ENCODE data around the gene SLC6A5.
A peak's percentile ranks its signal among the peaks of the same experiment; 100 is the strongest.

Gene SLC6A5

GRCh38 chr11:20661445-20661844 lies 62.0 kb downstream of the SLC6A5 start:
- H3K4me3 ChIP-seq (ENCODE audit: severe bottlenecking) = no peak overlapping the region
- H3K9me3 ChIP-seq (ENCODE audit: severe bottlenecking) = no peaks in the 10 kb centered on the region
- TF ChIP-seq, protein P1, sequence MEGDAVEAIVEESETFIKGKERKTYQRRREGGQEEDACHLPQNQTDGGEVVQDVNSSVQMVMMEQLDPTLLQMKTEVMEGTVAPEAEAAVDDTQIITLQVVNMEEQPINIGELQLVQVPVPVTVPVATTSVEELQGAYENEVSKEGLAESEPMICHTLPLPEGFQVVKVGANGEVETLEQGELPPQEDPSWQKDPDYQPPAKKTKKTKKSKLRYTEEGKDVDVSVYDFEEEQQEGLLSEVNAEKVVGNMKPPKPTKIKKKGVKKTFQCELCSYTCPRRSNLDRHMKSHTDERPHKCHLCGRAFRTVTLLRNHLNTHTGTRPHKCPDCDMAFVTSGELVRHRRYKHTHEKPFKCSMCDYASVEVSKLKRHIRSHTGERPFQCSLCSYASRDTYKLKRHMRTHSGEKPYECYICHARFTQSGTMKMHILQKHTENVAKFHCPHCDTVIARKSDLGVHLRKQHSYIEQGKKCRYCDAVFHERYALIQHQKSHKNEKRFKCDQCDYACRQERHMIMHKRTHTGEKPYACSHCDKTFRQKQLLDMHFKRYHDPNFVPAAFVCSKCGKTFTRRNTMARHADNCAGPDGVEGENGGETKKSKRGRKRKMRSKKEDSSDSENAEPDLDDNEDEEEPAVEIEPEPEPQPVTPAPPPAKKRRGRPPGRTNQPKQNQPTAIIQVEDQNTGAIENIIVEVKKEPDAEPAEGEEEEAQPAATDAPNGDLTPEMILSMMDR (IDR thresholded peaks at IDR 0.05; ENCODE audit: poor library complexity, severe bottlenecking) = no peak
- H3K36me3 ChIP-seq (ENCODE audit: low read depth) = no peaks in the 10 kb centered on the region
- H3K27ac ChIP-seq (ENCODE audit: poor library complexity, severe bottlenecking) = no peak overlapping the region
- H3K27me3 ChIP-seq (ENCODE audit: insufficient read depth, poor library complexity, severe bottlenecking) = peaks cover 17% of the 10 kb centered on the region
- DNase-seq (ENCODE audit: low spot score) (no peak), ATAC-seq (ENCODE audit: low read depth) (no peak)
- no peaks in the 10 kb centered on the region for H3K4me1 ChIP-seq (ENCODE audit: insufficient read depth, poor library complexity, severe bottlenecking)

GRCh38 chr11:20661850-20662249 lies 62.4 kb downstream of the SLC6A5 start:
- H3K4me3 ChIP-seq (ENCODE audit: severe bottlenecking) = no peak overlapping the region
- H3K9me3 ChIP-seq (ENCODE audit: severe bottlenecking) = no peaks in the 10 kb centered on the region

GRCh38 chr11:20668131-20668809 lies 68.9 kb downstream of the SLC6A5 start:
- ATAC-seq (ENCODE audit: low read depth) (no peak), DNase-seq (ENCODE audit: low spot score) (no peak)
- H3K4me1 ChIP-seq (ENCODE audit: insufficient read depth, poor library complexity, severe bottlenecking) = no peaks in the 10 kb centered on the region
- H3K36me3 ChIP-seq (ENCODE audit: low read depth) = no peaks in the 10 kb centered on the region
- no peak overlapping the region for H3K4me3 ChIP-seq (ENCODE audit: severe bottlenecking)
- H3K9me3 ChIP-seq (ENCODE audit: severe bottlenecking) = no peaks in the 10 kb centered on the region
- peaks cover 70% of the 10 kb centered on the region for H3K27me3 ChIP-seq (ENCODE audit: insufficient read depth, poor library complexity, severe bottlenecking)
- H3K27ac ChIP-seq (ENCODE audit: poor library complexity, severe bottlenecking) = no peak overlapping the region
- TF ChIP-seq, protein P1 (IDR thresholded peaks at IDR 0.05; ENCODE audit: poor library complexity, severe bottlenecking) = no peak

More at GRCh38 chr11:20661850-20662249, 62.4 kb downstream of the SLC6A5 start:
- no peaks in the 10 kb centered on the region for H3K4me1 ChIP-seq (ENCODE audit: insufficient read depth, poor library complexity, severe bottlenecking)
- ATAC-seq (ENCODE audit: low read depth) = no peak
- H3K27me3 ChIP-seq (ENCODE audit: insufficient read depth, poor library complexity, severe bottlenecking) = peaks cover 19% of the 10 kb centered on the region
- DNase-seq (ENCODE audit: low spot score) = no peak
- TF ChIP-seq, protein P1 (IDR thresholded peaks at IDR 0.05; ENCODE audit: poor library complexity, severe bottlenecking) = no peak
- H3K27ac ChIP-seq (ENCODE audit: poor library complexity, severe bottlenecking) = no peak overlapping the region
- no peaks in the 10 kb centered on the region for H3K36me3 ChIP-seq (ENCODE audit: low read depth)

DNA sequence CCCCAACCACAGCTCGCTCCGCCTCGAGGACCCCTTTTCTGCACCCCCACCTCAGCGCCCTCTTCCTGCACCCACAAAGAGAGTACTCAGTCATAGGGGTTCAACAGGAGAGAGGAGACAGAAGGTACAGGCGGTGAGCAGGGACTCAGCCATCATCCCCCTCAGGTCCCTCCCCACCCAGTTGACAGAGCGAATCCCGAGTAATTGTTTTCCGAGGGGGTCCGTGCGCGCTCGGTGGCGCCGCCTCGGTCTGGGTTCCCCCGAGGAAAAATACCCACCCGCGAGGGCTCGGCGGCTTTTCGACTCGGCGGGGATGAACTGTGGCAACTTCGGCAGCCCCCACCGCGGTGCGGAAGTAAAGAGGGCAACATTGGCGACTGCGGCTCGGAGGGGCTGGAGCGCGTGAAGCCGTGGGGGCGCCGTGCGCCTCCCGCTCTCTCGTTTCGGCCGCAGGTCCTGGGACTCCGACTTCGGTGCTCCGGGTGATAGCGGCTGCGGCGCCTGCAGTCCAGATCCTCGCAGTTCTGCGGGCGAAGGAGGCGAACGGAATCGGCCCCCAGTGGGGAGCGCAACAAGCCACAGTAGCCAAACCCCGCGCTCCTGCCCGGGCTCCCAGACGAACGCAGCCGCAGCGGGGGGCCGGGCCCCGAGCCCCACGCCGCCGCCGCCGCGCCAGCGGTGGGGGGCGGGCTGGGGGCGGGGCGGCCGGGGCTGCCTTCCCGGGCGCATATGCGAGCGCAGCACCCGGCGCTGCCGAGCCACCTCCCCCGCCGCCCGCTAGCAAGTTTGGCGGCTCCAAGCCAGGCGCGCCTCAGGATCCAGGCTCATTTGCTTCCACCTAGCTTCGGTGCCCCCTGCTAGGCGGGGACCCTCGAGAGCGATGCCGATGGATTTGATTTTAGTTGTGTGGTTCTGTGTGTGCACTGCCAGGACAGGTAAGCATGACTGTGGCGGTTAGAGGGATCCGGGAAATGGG lies 69.7 kb downstream of the SLC6A5 start, which contains the start of gene NELL1:
Gene NELL1 (plus strand): TSS at position 743 of the 976 bp plus-strand sequence.
- Histone ChIP-seq H3K27me3 (ENCODE audit: insufficient read depth, poor library complexity, severe bottlenecking) (peaks cover 71% of the 10 kb centered on the region), H3K36me3 (ENCODE audit: low read depth) (no peaks in the 10 kb centered on the region), H3K9me3 (ENCODE audit: severe bottlenecking) (no peaks in the 10 kb centered on the region), H3K4me3 (ENCODE audit: severe bottlenecking) (no peak within 1 kb of the TSS), H3K4me1 (ENCODE audit: insufficient read depth, poor library complexity, severe bottlenecking) (no peaks in the 10 kb centered on the region), H3K27ac (ENCODE audit: poor library complexity, severe bottlenecking) (no peak within 1 kb of the TSS)
- TF ChIP-seq, protein P1 (IDR thresholded peaks at IDR 0.05; ENCODE audit: poor library complexity, severe bottlenecking) = no peak
- ATAC-seq (ENCODE audit: low read depth) = peak; percentile 20; the same call in 1 of the 3 replicates
- no peak for DNase-seq (ENCODE audit: low spot score)
